ENCODE measurements around the gene TWIST1.

The TWIST1 gene

GRCh38 chr7:19104811-19105210, 12.6 kb downstream of the TWIST1 start:
- Histone ChIP-seq H3K27me3 (ENCODE audit: insufficient read depth, low read length) (peaks cover 86% of the 10 kb centered on the region), H3K27ac (ENCODE audit: low read depth, low read length) (no peak overlapping the region), H3K4me3 (ENCODE audit: low read length) (no peak overlapping the region), H3K9me3 (ENCODE audit: insufficient read depth, low read depth, low read length) (no peaks in the 10 kb centered on the region), H3K36me3 (ENCODE audit: insufficient read depth, low read length) (no peaks in the 10 kb centered on the region), H3K4me1 (ENCODE audit: insufficient read depth, low read length) (peaks cover 31% of the 10 kb centered on the region), H3K9ac (ENCODE audit: low read depth, low read length) (no peak overlapping the region)
- 90% methylated on average over 4 of the region's 4 CpGs for WGBS

GRCh38 chr7:19102884-19103283, 14.6 kb downstream of the TWIST1 start:
- H3K4me1 ChIP-seq (ENCODE audit: insufficient read depth, low read length): peaks cover 16% of the 10 kb centered on the region
- H3K4me3 ChIP-seq (ENCODE audit: low read length): no peak overlapping the region
- H3K27me3 ChIP-seq (ENCODE audit: insufficient read depth, low read length): peaks cover 67% of the 10 kb centered on the region
- H3K27ac ChIP-seq (ENCODE audit: low read depth, low read length): no peak overlapping the region
- 94% methylated on average over 4 of the region's 4 CpGs for WGBS
- no peaks in the 10 kb centered on the region for H3K9me3 ChIP-seq (ENCODE audit: insufficient read depth, low read depth, low read length)
- H3K36me3 ChIP-seq (ENCODE audit: insufficient read depth, low read length): no peaks in the 10 kb centered on the region
- H3K9ac ChIP-seq (ENCODE audit: low read depth, low read length): no peak overlapping the region

GRCh38 chr7:19101909-19102308, 15.5 kb downstream of the TWIST1 start:
- H3K9ac ChIP-seq (ENCODE audit: low read depth, low read length): no peak overlapping the region
- 85% methylated on average over 2 of the region's 2 CpGs for WGBS
- H3K4me3 ChIP-seq (ENCODE audit: low read length): no peak overlapping the region
- H3K4me1 ChIP-seq (ENCODE audit: insufficient read depth, low read length): peaks cover 16% of the 10 kb centered on the region
- H3K9me3 ChIP-seq (ENCODE audit: insufficient read depth, low read depth, low read length): no peaks in the 10 kb centered on the region
- H3K27me3 ChIP-seq (ENCODE audit: insufficient read depth, low read length): peaks cover 57% of the 10 kb centered on the region
- H3K36me3 ChIP-seq (ENCODE audit: insufficient read depth, low read length): no peaks in the 10 kb centered on the region
- no peak overlapping the region for H3K27ac ChIP-seq (ENCODE audit: low read depth, low read length)

- H3K9ac ChIP-seq (ENCODE audit: low read depth, low read length): no peak overlapping the region
- peaks cover 53% of the 10 kb centered on the region for H3K27me3 ChIP-seq (ENCODE audit: insufficient read depth, low read length)
- no peak overlapping the region for H3K27ac ChIP-seq (ENCODE audit: low read depth, low read length)
- peaks cover 16% of the 10 kb centered on the region for H3K4me1 ChIP-seq (ENCODE audit: insufficient read depth, low read length)
- WGBS: no CpG with 5 or more reads among the region's 1 CpG
- no peak overlapping the region for H3K4me3 ChIP-seq (ENCODE audit: low read length)
- H3K9me3 ChIP-seq (ENCODE audit: insufficient read depth, low read depth, low read length): no peaks in the 10 kb centered on the region
- H3K36me3 ChIP-seq (ENCODE audit: insufficient read depth, low read length): no peaks in the 10 kb centered on the region
Measured at GRCh38 chr7:19101472-19101871, 16.0 kb downstream of the TWIST1 start.

GRCh38 chr7:19099924-19100323, 17.5 kb downstream of the TWIST1 start:
- H3K9me3 ChIP-seq (ENCODE audit: insufficient read depth, low read depth, low read length): no peaks in the 10 kb centered on the region
- no peaks in the 10 kb centered on the region for H3K36me3 ChIP-seq (ENCODE audit: insufficient read depth, low read length)
- peaks cover 18% of the 10 kb centered on the region for H3K4me1 ChIP-seq (ENCODE audit: insufficient read depth, low read length)
- no peak overlapping the region for H3K9ac ChIP-seq (ENCODE audit: low read depth, low read length)
- peaks cover 37% of the 10 kb centered on the region for H3K27me3 ChIP-seq (ENCODE audit: insufficient read depth, low read length)
- no peak overlapping the region for H3K4me3 ChIP-seq (ENCODE audit: low read length)
- no CpG with 5 or more reads among the region's 2 CpGs for WGBS
- no peak overlapping the region for H3K27ac ChIP-seq (ENCODE audit: low read depth, low read length)

GRCh38 chr7:19099194-19099593, 18.2 kb downstream of the TWIST1 start:
- 89% methylated on average over 3 of the region's 3 CpGs for WGBS
- H3K27ac ChIP-seq (ENCODE audit: low read depth, low read length): no peak overlapping the region

GRCh38 chr7:19098510-19098909, 18.9 kb downstream of the TWIST1 start:
- H3K27ac ChIP-seq (ENCODE audit: low read depth, low read length): no peak overlapping the region
- H3K4me1 ChIP-seq (ENCODE audit: insufficient read depth, low read length): peaks cover 19% of the 10 kb centered on the region
- WGBS: no CpG with 5 or more reads among the region's 1 CpG

More at GRCh38 chr7:19099194-19099593, 18.2 kb downstream of the TWIST1 start:
- Histone ChIP-seq H3K27me3 (ENCODE audit: insufficient read depth, low read length) (peaks cover 30% of the 10 kb centered on the region), H3K4me3 (ENCODE audit: low read length) (no peak overlapping the region), H3K9me3 (ENCODE audit: insufficient read depth, low read depth, low read length) (no peaks in the 10 kb centered on the region), H3K36me3 (ENCODE audit: insufficient read depth, low read length) (no peaks in the 10 kb centered on the region), H3K9ac (ENCODE audit: low read depth, low read length) (no peak overlapping the region), H3K4me1 (ENCODE audit: insufficient read depth, low read length) (peaks cover 19% of the 10 kb centered on the region)

GRCh38 chr7:19097165-19098055, 20.0 kb downstream of the TWIST1 start:
- Histone ChIP-seq H3K4me3 (ENCODE audit: low read length) (no peak overlapping the region), H3K36me3 (ENCODE audit: insufficient read depth, low read length) (no peaks in the 10 kb centered on the region), H3K9me3 (ENCODE audit: insufficient read depth, low read depth, low read length) (no peaks in the 10 kb centered on the region), H3K27me3 (ENCODE audit: insufficient read depth, low read length) (peaks cover 14% of the 10 kb centered on the region), H3K4me1 (ENCODE audit: insufficient read depth, low read length) (peaks cover 19% of the 10 kb centered on the region), H3K9ac (ENCODE audit: low read depth, low read length) (no peak overlapping the region), H3K27ac (ENCODE audit: low read depth, low read length) (no peak overlapping the region)
- 92% methylated on average over 7 of the region's 9 CpGs for WGBS

More at GRCh38 chr7:19098510-19098909, 18.9 kb downstream of the TWIST1 start:
- peaks cover 25% of the 10 kb centered on the region for H3K27me3 ChIP-seq (ENCODE audit: insufficient read depth, low read length)
- no peak overlapping the region for H3K9ac ChIP-seq (ENCODE audit: low read depth, low read length)
- H3K36me3 ChIP-seq (ENCODE audit: insufficient read depth, low read length): no peaks in the 10 kb centered on the region
- H3K4me3 ChIP-seq (ENCODE audit: low read length): no peak overlapping the region
- no peaks in the 10 kb centered on the region for H3K9me3 ChIP-seq (ENCODE audit: insufficient read depth, low read depth, low read length)

GRCh38 chr7:19095353-19095860, 22.0 kb downstream of the TWIST1 start:
- no peak overlapping the region for H3K9ac ChIP-seq (ENCODE audit: low read depth, low read length)
- peaks cover 19% of the 10 kb centered on the region for H3K4me1 ChIP-seq (ENCODE audit: insufficient read depth, low read length)
- 96% methylated on average over 4 of the region's 5 CpGs for WGBS
- no peaks in the 10 kb centered on the region for H3K27me3 ChIP-seq (ENCODE audit: insufficient read depth, low read length)
- H3K9me3 ChIP-seq (ENCODE audit: insufficient read depth, low read depth, low read length): no peaks in the 10 kb centered on the region
- H3K27ac ChIP-seq (ENCODE audit: low read depth, low read length): no peak overlapping the region
- no peaks in the 10 kb centered on the region for H3K36me3 ChIP-seq (ENCODE audit: insufficient read depth, low read length)
- no peak overlapping the region for H3K4me3 ChIP-seq (ENCODE audit: low read length)

- Histone ChIP-seq H3K9me3 (ENCODE audit: insufficient read depth, low read depth, low read length) (no peaks in the 10 kb centered on the region), H3K27me3 (ENCODE audit: insufficient read depth, low read length) (no peaks in the 10 kb centered on the region), H3K27ac (ENCODE audit: low read depth, low read length) (no peak overlapping the region), H3K9ac (ENCODE audit: low read depth, low read length) (no peak overlapping the region), H3K36me3 (ENCODE audit: insufficient read depth, low read length) (no peaks in the 10 kb centered on the region), H3K4me3 (ENCODE audit: low read length) (no peak overlapping the region), H3K4me1 (ENCODE audit: insufficient read depth, low read length) (peaks cover 12% of the 10 kb centered on the region)
- WGBS: 69% methylated on average over 2 of the region's 3 CpGs
Measured at GRCh38 chr7:19094598-19095352, 22.7 kb downstream of the TWIST1 start.

GRCh38 chr7:19094138-19094537, 23.3 kb downstream of the TWIST1 start:
- Histone ChIP-seq H3K27ac (ENCODE audit: low read depth, low read length) (no peak overlapping the region), H3K27me3 (ENCODE audit: insufficient read depth, low read length) (no peaks in the 10 kb centered on the region), H3K4me3 (ENCODE audit: low read length) (no peak overlapping the region), H3K36me3 (ENCODE audit: insufficient read depth, low read length) (no peaks in the 10 kb centered on the region), H3K4me1 (ENCODE audit: insufficient read depth, low read length) (peaks cover 11% of the 10 kb centered on the region), H3K9me3 (ENCODE audit: insufficient read depth, low read depth, low read length) (no peaks in the 10 kb centered on the region), H3K9ac (ENCODE audit: low read depth, low read length) (no peak overlapping the region)
- WGBS: no CpG with 5 or more reads among the region's 1 CpG

All from HUES64 (cell line).